G401 (cell line): ENCODE data around the gene XAF1. TPM values are rescaled to one million over a fixed set of nuclear protein-coding genes. Genes with fewer than 3 reads are reported as not detected.
A peak's percentile ranks its signal among the peaks of the same experiment; 100 is the strongest.
"Not testable (repeated sequence)": the region's sequence is repeated elsewhere in the genome, so short reads cannot be mapped to it uniquely, and the experiment has no call there.

Source experiments
- DNase-seq: peaks from one replicate; pipeline ENCODE4 v3.0.0-alpha.2; 2015; ENCODE audit warnings: low spot score
- in situ Hi-C: cut with HindIII; loops from 2 replicates; pipeline ENCODE4 v1.10.0; 2016; ENCODE audit warnings: low sequenced_read_pairs, mixed read lengths
- total RNA-seq: library from RNA; depleted of rRNA; stranded (reverse); fragments of >200 nt; shearing (Covaris generic); gene quantifications from 2 replicates; pipeline ENCODE4 v1.2.3, GENCODE V29; 2014; rRNA removed

XAF1 gene
- not detected in 2 replicates for total RNA-seq

- in situ Hi-C loops = no loop called here
- DNase-seq = no peak
Measured at GRCh38 chr17:6755731-6756184, at the start of gene XAF1. TSS of gene XAF1 (plus strand) at chr17:6756046. CDS start at chr17:6756079, 33 bp downstream.

- DNase-seq = no peak
- in situ Hi-C loops = no loop called here
Measured at GRCh38 chr17:6706499-6706898, 49.3 kb upstream of the XAF1 start.

DNA sequence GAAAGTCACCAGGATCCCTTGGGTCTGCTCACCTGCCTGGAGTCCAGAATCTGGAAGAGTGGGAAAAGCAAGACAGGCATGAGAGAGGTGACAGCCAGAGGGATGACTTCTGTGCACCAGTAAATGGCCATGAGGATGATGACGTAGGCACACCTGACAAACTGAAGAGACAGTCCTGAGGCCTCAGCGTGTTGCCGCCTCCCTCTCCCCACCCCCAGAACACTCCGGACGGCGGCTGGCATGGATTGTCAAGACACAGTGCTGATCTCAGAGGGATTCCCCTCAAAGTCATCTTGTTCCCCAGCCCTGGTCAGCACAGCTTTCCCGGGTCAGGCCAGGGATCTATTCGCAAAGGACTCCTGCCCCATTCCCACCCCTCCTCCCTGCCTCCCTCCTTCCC is 48.9 kb upstream of the XAF1 start:
- DNase-seq = no peak
- in situ Hi-C loops = no loop called here

- DNase-seq = no peak
- in situ Hi-C loops = no loop called here
Measured at GRCh38 chr17:6708357-6708961, 47.4 kb upstream of the XAF1 start.

- in situ Hi-C loops = no loop called here
- DNase-seq = no peak
Measured at GRCh38 chr17:6710317-6710716, 45.5 kb upstream of the XAF1 start.

GRCh38 chr17:6711081-6711674 is 44.7 kb upstream of the XAF1 start:
- DNase-seq = no peak
- in situ Hi-C loops = no loop called here

DNA sequence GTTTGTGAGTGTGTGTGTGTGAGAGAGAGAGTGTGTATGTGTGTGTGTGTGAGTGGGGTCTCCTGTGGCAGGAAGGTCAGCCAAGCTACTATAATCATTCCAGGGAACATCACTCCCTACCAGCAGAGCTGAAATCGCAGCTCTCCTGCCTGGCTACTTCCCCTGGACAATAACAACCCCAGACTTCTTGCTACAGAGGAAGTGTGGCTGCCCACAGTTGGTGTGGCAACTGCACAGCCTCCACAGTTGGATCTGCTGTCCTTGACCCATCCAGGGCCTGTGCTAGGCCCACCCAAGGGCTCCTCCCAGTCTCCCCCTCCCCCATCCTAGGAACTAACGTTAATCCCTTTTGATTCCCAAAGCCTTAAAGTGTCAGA is 44.2 kb upstream of the XAF1 start:
- no peak for DNase-seq
- in situ Hi-C loops = no loop called here

GRCh38 chr17:6712058-6712853 is 43.6 kb upstream of the XAF1 start:
- in situ Hi-C loops = no loop called here
- DNase-seq = peak; percentile 12

- in situ Hi-C loops = no loop called here
- no peak for DNase-seq
Measured at GRCh38 chr17:6712854-6713129, 43.1 kb upstream of the XAF1 start.

DNA sequence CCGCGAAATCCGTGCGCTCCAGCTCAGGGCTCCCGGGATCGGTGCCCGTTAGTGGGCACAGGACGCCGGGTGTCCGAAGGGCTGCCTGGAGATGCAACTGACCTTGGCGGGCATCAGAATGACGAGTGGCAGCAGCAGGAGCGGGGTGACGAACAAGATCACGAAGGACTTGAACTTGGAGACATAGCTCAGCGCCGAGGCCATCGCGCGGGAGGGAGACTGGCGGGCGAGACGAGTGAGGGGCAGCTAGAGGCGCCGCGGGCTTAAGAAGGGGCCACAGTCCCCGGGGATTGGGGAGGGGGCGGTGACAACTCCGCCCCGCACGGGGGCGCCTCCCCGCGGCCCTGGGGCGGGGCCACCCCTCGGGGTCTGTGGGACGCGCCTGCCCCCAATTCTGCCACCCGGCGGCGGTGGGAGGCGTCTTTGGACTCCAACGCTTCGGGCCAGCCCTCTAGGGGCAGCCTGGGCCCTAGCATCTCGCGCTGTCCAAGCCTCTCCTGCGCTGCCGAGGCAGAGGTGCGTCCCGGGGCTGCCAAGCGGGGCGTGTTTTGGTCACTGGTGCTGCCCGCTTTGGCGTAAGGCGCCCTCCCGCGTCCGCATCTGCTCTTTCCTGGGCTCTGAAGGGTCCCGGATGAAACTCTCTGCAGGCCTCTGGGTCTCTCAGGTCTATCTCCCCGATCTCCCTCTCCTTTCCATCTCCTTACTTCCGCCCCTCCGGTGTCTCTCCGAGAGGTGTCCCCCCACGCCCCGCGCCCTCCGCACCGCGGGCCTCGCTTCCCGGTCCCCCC is 42.5 kb upstream of the XAF1 start, which contains the start of gene SLC13A5:
Gene SLC13A5, minus strand, starts transcription at position 240 of the 788 bp plus-strand sequence. Its CDS starts 36 bp downstream, at position 204.
- in situ Hi-C loops = no loop called here

DNA sequence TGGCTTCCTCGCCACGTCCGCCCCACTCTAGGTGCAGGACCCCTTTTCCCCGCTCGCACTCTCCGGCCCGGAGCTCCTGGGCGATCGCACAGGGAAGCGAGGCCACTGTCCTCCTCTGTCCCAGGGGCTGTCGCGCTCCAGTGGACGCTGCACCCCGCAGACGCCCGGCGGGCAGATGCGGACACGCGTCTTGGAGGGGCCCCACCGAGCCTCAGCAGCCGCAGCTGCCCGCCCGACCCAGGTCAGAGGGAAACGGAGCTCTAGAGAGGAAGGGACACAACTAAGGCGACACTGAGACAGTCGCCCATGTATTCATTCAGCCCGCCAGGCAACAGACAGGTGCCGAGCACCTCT is 42.0 kb upstream of the XAF1 start:
- in situ Hi-C loops = no loop called here

More for the DNA sequence above, 42.5 kb upstream of the XAF1 start, which contains the start of gene SLC13A5:
- DNase-seq = no peak

GRCh38 chr17:6714315-6714874 is 41.5 kb upstream of the XAF1 start:
- in situ Hi-C loops = no loop called here
- DNase-seq = no peak

More for the DNA sequence above, 42.0 kb upstream of the XAF1 start:
- no peak for DNase-seq

DNA sequence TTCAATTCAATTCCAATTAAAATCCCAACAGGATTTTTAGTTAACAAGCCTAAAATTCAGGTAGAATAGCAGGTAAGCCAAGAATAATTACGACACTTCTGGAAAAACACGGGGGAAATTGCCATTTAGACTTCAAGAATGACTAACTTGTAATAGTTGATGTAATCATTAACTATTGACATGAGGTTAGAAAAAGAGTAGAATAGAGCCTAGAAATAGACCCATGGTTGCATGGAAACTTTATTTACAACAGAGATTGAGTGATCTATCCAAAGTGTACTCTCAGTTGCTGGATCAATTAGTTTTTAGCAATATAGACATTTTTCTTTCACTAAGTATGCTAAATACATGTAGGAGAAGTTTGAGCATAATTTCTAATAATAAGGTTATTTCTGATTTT is 39.1 kb upstream of the XAF1 start:
- in situ Hi-C loops = no loop called here
- no peak for DNase-seq

DNA sequence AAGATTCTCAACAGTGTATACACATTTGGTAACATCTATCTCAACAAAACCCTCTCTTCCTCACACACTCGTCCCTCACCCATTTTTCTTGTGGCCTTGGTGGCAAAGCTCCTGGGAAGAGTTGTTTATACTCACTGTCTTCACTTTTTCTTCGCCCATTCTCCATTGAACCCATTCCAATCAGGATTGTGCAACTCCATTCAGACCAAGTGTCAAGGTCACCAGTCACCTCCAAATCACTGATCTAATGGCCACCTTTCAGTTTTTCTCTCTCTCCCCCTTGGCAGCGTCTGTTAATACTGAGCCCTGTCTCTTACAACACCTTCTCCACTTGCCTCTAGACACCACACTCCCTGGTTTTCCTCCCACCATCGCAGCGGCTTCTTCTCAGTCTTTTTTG is 34.1 kb upstream of the XAF1 start:
- in situ Hi-C loops = no loop called here
- no peak for DNase-seq

GRCh38 chr17:6724009-6724408 is 31.8 kb upstream of the XAF1 start:
- DNase-seq = no peak
- in situ Hi-C loops = no loop called here

DNA sequence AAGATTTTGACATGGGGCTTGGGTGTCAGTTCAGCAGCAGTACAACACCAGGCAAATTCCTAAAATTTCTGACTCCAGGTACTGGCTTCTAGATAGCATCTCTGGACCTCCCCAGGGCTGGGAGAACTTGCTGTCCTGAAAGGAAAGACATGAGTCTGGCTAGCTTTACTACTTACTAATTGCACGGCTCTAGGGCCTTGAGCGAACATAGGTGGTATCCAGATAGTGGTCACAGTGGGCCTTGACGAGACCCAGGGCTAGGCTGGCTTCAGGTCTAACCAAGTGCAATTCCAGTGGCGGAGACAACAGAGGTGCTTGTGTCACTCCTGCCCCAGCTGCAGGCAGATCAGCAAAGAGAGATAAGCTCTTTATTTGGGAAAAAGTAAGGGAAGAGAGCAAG is 26.3 kb upstream of the XAF1 start:
- in situ Hi-C loops = no loop called here
- DNase-seq = no peak

- DNase-seq, in situ Hi-C loops: not testable (repeated sequence)
Measured at GRCh38 chr17:6746665-6747064, 9.2 kb upstream of the XAF1 start.

DNA sequence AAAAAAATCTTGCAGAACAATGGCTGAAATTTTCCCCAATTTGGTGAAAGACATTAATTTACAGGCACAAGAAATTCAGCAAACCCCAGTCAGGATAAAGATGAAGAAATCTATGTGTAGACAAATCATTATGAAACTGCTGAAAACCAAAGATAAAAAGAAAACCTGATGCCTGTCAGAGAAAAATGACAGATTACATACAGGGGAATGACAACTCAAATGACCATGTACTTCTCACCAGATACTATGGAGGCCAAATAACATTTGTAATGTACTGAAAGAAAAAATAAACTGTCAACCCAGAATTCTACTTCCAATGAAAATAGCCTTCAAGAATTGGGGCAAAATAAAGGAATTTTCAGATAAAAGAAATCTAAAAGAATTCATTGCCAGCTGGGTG is 7.2 kb upstream of the XAF1 start:
- DNase-seq = no peak
- in situ Hi-C loops = no loop called here

GRCh38 chr17:6749519-6749918 is 6.3 kb upstream of the XAF1 start:
- in situ Hi-C loops = no loop called here
- DNase-seq = no peak
